HG03432 (cell line): ENCODE data around the gene PIM1.

Experiments used
- ATAC-seq: cut with Tn5 transposase; IDR thresholded peaks from one replicate; pipeline ENCODE4 v1.9.1; 2021; ENCODE audit warnings: mild to moderate bottlenecking, moderate library complexity; ENCODE audit not compliant: unreplicated experiment

Gene PIM1

GRCh38 chr6:37218061-37218460, 48.1 kb downstream of the PIM1 start:
- ATAC-seq, result no peak

GRCh38 chr6:37218511-37218910, 48.6 kb downstream of the PIM1 start:
- ATAC-seq, result no peak

- no peak for ATAC-seq
Measured at GRCh38 chr6:37221585-37222124, 51.7 kb downstream of the PIM1 start.

GRCh38 chr6:37222125-37222967, 52.4 kb downstream of the PIM1 start:
- ATAC-seq, result peak; percentile 93

- no peak for ATAC-seq
Measured at GRCh38 chr6:37222992-37223391, 53.0 kb downstream of the PIM1 start.
